ENCODE data around the gene UGP2.

GRCh38 chr2:63805412-63805811, 36.3 kb upstream of the UGP2 start:
- no peak for TF ChIP-seq CTCF (IDR thresholded peaks at IDR 0.05; ENCODE audit: low read length)
- no peak for TF ChIP-seq EZH2 (IDR thresholded peaks at IDR 0.05; ENCODE audit: borderline replicate concordance, low read length)
